GM11168 (cell line): ENCODE results near the gene ADAP2.

Experiments used
- in situ Hi-C: fragments of 300-500 bp; cut with MboI; formaldehyde crosslinking; loops from one replicate; pipeline ENCODE4 v1.12.0; 2022; ENCODE audit warnings: low sequenced_read_pairs; ENCODE audit not compliant: unreplicated experiment

ADAP2 gene

GRCh38 chr17:31008374-31009041 lies 86.8 kb downstream of the ADAP2 start:
- in situ Hi-C loops, result no loop called here
